ENCODE measurements around the gene ZBTB7A. TPM values are rescaled to one million over a fixed set of nuclear protein-coding genes. Genes with fewer than 3 reads are reported as not detected.

Gene ZBTB7A
- total and polyA plus RNA-seq, 2 experiments from 2014 or later = 17.8 to 41.3 TPM

DNA sequence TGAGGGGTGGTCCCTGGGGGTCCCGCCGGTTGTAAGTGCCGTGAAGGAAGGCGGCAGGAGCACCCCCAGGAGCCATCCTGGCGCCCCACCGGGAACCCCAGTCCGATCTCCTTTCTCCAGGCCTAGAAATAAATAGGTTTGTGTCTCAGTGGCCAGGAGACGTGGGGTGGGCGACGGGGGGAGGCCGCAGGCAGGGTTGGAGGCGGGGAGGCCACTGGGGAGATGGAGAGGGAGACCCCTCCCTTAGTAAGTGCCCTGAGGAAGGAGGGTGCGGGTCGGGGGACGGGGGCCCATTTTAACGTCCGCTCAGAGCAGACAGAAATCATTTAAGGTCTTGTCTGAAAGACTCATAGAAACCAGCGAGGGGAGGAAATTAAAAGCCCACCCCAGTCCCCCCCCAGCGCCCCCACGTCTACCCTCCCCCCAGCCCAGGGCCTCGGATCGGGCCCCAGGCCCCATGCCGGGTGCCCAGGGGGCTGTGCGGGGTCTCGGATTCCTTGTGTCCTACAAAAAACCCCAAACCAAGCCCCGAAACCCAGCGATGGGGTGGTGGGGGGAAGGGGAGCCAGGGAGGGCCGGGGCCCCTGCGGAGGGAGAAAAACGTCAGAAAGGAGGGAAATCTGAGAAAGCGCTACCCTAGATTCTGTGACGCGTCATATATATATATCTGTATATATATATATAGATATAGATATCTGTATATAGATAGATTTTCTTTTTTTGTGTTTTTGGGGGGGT is 19.6 kb downstream of the ZBTB7A start:
- H3K27me3 ChIP-seq (replicated peaks; ENCODE audit: insufficient read depth) = no peaks in the 10 kb centered on the region
- no peaks in the 10 kb centered on the region for H3K9me2 ChIP-seq (ENCODE audit: insufficient read depth)
- no peak overlapping the region for H3K27ac ChIP-seq
- no peak overlapping the region for H3K4me3 ChIP-seq
- in situ Hi-C loops (cut with MboI) = no loop called here
- H3K4me2 ChIP-seq (ENCODE audit: unreplicated experiment) = no peak overlapping the region
- H4K20me1 ChIP-seq (ENCODE audit: insufficient read depth) = peaks cover 14% of the 10 kb centered on the region; the same call in 1 of the 2 replicates
- H3K4me1 ChIP-seq (ENCODE audit: insufficient read depth) = peaks cover 10% of the 10 kb centered on the region
- TF ChIP-seq EZH2 (IDR thresholded peaks at IDR 0.05; ENCODE audit: insufficient read depth, poor library complexity, severe bottlenecking) = no peak
- no peak for TF ChIP-seq EZH2phosphoT487 (IDR thresholded peaks at IDR 0.05; ENCODE audit: insufficient read depth, low read depth)
- peaks cover 16% of the 10 kb centered on the region; the same call in 1 of the 2 replicates for H3F3A ChIP-seq (ENCODE audit: insufficient read depth)
- H3K9ac ChIP-seq = no peak overlapping the region
- 84 to 88% methylated on average over 9 to 33 of the region's 33 CpGs for WGBS, 2 experiments (ENCODE audit: low coverage in 1 of 2, low lambda C conversion rate in 2 of 2, missing lambda C conversion rate in 2 of 2)
- H2AFZ ChIP-seq = no peak overlapping the region
- DNase-seq = no peak
- H3K79me2 ChIP-seq (ENCODE audit: insufficient read depth) = peaks cover 95% of the 10 kb centered on the region
- no peaks in the 10 kb centered on the region for H3K9me3 ChIP-seq (ENCODE audit: low read depth)
- peaks cover 5% of the 10 kb centered on the region; the same call in 1 of the 2 replicates for H3K36me3 ChIP-seq (ENCODE audit: low read depth)

DNA sequence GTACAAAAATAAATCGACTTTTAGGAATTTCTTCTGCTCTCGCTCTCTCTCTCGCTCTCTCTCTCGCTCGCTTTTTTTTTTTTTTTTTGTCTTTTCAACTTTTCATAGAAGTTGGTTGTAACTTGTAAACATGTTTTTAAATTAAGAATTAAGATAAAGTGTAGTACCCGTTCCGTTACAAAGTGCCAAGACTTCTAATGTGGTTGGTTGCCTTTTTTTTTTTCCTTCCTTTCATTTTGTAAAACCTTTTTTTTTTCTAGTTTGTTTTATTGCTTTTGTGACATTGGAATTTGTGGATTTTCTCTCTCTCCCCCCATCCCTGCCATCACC is 20.4 kb downstream of the ZBTB7A start:
- Histone ChIP-seq H2AFZ (no peak overlapping the region), H3K27ac (no peak overlapping the region), H3K27me3 (replicated peaks; ENCODE audit: insufficient read depth) (no peaks in the 10 kb centered on the region), H3K9ac (no peak overlapping the region), H3K36me3 (ENCODE audit: low read depth) (peaks cover 8% of the 10 kb centered on the region; the same call in 1 of the 2 replicates), H4K20me1 (ENCODE audit: insufficient read depth) (peaks cover 11% of the 10 kb centered on the region; the same call in 1 of the 2 replicates), H3F3A (ENCODE audit: insufficient read depth) (peaks cover 16% of the 10 kb centered on the region; the same call in 1 of the 2 replicates), H3K9me2 (ENCODE audit: insufficient read depth) (no peaks in the 10 kb centered on the region), H3K4me1 (ENCODE audit: insufficient read depth) (peaks cover 3% of the 10 kb centered on the region; the same call in 1 of the 2 replicates), H3K4me2 (ENCODE audit: unreplicated experiment) (no peak overlapping the region), H3K79me2 (ENCODE audit: insufficient read depth) (peaks cover 95% of the 10 kb centered on the region), H3K9me3 (ENCODE audit: low read depth) (no peaks in the 10 kb centered on the region), H3K4me3 (no peak overlapping the region)
- TF ChIP-seq EZH2phosphoT487 (IDR thresholded peaks at IDR 0.05; ENCODE audit: insufficient read depth, low read depth) (no peak), EZH2 (IDR thresholded peaks at IDR 0.05; ENCODE audit: insufficient read depth, poor library complexity, severe bottlenecking) (no peak)
- DNase-seq = no peak
- 90% methylated on average over 7 of the region's 7 CpGs for WGBS, 2 experiments (ENCODE audit: low coverage in 1 of 2, low lambda C conversion rate in 2 of 2, missing lambda C conversion rate in 2 of 2)
- in situ Hi-C loops (cut with MboI) = no loop called here

DNA sequence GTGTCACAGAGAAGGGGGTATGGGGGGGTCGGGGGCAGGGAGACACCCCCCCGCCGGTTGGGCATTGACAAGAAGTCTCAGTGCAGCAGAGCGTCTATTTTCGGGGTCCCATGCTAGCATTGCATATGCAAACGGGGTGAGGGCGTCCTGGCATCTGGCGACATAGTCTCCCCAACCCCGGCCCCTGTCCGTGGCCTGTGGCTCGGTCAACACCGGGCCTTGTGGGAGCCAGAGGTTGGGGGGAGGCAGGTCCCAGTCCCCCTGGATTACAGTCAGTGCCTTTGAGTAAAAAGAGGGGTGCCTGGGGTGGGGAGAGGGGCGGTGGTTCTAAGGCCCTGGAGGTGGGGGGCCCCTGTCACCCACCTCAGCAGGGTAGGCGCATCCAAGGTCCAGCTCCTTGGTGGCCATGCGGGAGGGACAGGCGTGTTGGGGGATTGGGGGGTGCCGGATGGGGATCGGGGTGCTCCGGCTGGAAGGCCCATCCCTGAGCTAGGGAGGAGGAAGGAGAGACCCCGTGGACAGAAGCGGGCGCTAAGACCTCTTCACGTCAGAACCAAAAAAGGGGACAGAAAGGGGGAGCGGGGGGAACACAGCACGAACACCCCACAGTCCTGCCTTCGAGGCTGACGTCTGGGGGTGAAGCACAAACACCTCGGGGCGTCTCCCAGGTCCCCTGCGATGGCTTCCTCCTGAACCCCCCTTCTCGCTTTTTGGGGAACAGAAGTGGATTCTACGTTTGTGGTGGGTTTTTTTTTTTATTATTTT is 20.9 kb downstream of the ZBTB7A start:
- Histone ChIP-seq H3K79me2 (ENCODE audit: insufficient read depth) (peaks cover 95% of the 10 kb centered on the region), H3K27me3 (replicated peaks; ENCODE audit: insufficient read depth) (no peaks in the 10 kb centered on the region), H3K9me3 (ENCODE audit: low read depth) (no peaks in the 10 kb centered on the region), H3K9me2 (ENCODE audit: insufficient read depth) (no peaks in the 10 kb centered on the region), H4K20me1 (ENCODE audit: insufficient read depth) (peaks cover 10% of the 10 kb centered on the region; the same call in 1 of the 2 replicates), H3K27ac (no peak overlapping the region), H3F3A (ENCODE audit: insufficient read depth) (peaks cover 16% of the 10 kb centered on the region; the same call in 1 of the 2 replicates), H3K9ac (no peak overlapping the region), H3K36me3 (ENCODE audit: low read depth) (peaks cover 8% of the 10 kb centered on the region; the same call in 1 of the 2 replicates), H3K4me3 (no peak overlapping the region), H3K4me1 (ENCODE audit: insufficient read depth) (no peaks in the 10 kb centered on the region), H3K4me2 (ENCODE audit: unreplicated experiment) (no peak overlapping the region), H2AFZ (no peak overlapping the region)
- TF ChIP-seq EZH2 (IDR thresholded peaks at IDR 0.05; ENCODE audit: insufficient read depth, poor library complexity, severe bottlenecking) (no peak), EZH2phosphoT487 (IDR thresholded peaks at IDR 0.05; ENCODE audit: insufficient read depth, low read depth) (no peak)
- in situ Hi-C loops (cut with MboI) = no loop called here
- DNase-seq = no peak
- 88 to 91% methylated on average over 29 to 32 of the region's 32 CpGs for WGBS, 2 experiments (ENCODE audit: low coverage in 1 of 2, low lambda C conversion rate in 2 of 2, missing lambda C conversion rate in 2 of 2)

DNA sequence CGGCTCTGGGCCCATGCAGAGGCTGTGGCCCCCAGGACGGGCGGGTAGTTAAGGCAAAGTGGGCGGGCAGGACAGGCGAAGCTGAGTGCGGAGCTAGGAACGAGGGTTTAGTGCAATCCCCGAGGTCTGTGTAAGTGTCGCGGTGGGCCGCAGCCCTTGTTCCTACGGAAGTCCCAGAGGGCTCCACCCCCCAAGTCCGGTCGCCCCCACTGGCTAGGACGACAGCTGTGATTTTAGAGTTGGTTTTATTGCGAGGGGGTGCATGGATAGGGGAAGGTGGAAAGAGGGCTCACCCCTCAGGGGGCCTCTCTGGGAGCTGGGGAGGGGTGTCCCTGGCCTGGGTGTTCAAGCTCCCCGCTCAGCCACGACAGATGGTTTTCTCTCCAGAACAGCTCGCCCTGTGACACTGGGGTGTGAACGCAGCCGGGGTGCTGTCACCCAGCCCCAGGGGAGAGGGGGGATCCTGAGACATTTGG is 21.7 kb downstream of the ZBTB7A start:
- no peaks in the 10 kb centered on the region for H3K27me3 ChIP-seq (replicated peaks; ENCODE audit: insufficient read depth)
- TF ChIP-seq EZH2 (IDR thresholded peaks at IDR 0.05; ENCODE audit: insufficient read depth, poor library complexity, severe bottlenecking) (no peak), EZH2phosphoT487 (IDR thresholded peaks at IDR 0.05; ENCODE audit: insufficient read depth, low read depth) (no peak)
- no peak overlapping the region for H2AFZ ChIP-seq
- no peak overlapping the region for H3K4me2 ChIP-seq (ENCODE audit: unreplicated experiment)
- no peak overlapping the region for H3K27ac ChIP-seq
- H3K36me3 ChIP-seq (ENCODE audit: low read depth) = peaks cover 8% of the 10 kb centered on the region; the same call in 1 of the 2 replicates
- no peak for DNase-seq
- no peaks in the 10 kb centered on the region for H3K4me1 ChIP-seq (ENCODE audit: insufficient read depth)
- peaks cover 94% of the 10 kb centered on the region for H3K79me2 ChIP-seq (ENCODE audit: insufficient read depth)
- no peaks in the 10 kb centered on the region for H3K9me3 ChIP-seq (ENCODE audit: low read depth)
- 73 to 77% methylated on average over 15 to 21 of the region's 21 CpGs for WGBS, 2 experiments (ENCODE audit: low coverage in 1 of 2, low lambda C conversion rate in 2 of 2, missing lambda C conversion rate in 2 of 2)
- peaks cover 3% of the 10 kb centered on the region; the same call in 1 of the 2 replicates for H4K20me1 ChIP-seq (ENCODE audit: insufficient read depth)
- H3K4me3 ChIP-seq = no peak overlapping the region
- no peaks in the 10 kb centered on the region for H3K9me2 ChIP-seq (ENCODE audit: insufficient read depth)
- in situ Hi-C loops (cut with MboI) = no loop called here
- no peak overlapping the region for H3K9ac ChIP-seq
- H3F3A ChIP-seq (ENCODE audit: insufficient read depth) = peaks cover 24% of the 10 kb centered on the region; the same call in 1 of the 2 replicates
